ENCODE measurements around the gene CDRT4.

CDRT4 gene

GRCh38 chr17:15511142-15511541, 43.7 kb upstream of the CDRT4 start:
- TF ChIP-seq EZH2 (IDR thresholded peaks at IDR 0.05; ENCODE audit: borderline replicate concordance, low read depth, low read length, severe bottlenecking) (no peak), CTCF (IDR thresholded peaks at IDR 0.05; ENCODE audit: borderline replicate concordance, extremely low read depth, low read length, poor library complexity, severe bottlenecking) (no peak)
- Histone ChIP-seq H3K36me3 (ENCODE audit: insufficient read depth, low read length) (no peaks in the 10 kb centered on the region), H3K27me3 (ENCODE audit: insufficient read depth, low read length, poor library complexity) (no peaks in the 10 kb centered on the region), H2AFZ (ENCODE audit: low read depth, low read length) (no peak overlapping the region), H4K20me1 (ENCODE audit: insufficient read depth, low read length) (no peaks in the 10 kb centered on the region), H3K79me2 (ENCODE audit: insufficient read depth, low read length) (no peaks in the 10 kb centered on the region), H3K27ac (ENCODE audit: low read length) (no peak overlapping the region), H3K9me3 (ENCODE audit: insufficient read depth, low read length, severe bottlenecking) (no peaks in the 10 kb centered on the region), H3K4me3 (ENCODE audit: low read depth in 1 of 2, low read length in 2 of 2) (no peak overlapping the region), H3K4me2 (ENCODE audit: insufficient read depth, low read length) (no peak overlapping the region), H3K4me1 (ENCODE audit: insufficient read depth, low read length) (no peaks in the 10 kb centered on the region), H3K9ac (ENCODE audit: low read depth, low read length) (no peak overlapping the region)
- no peak for ATAC-seq (ENCODE audit: insufficient read depth, low read depth)
- no peak for DNase-seq

GRCh38 chr17:15510361-15510760, 42.9 kb upstream of the CDRT4 start:
- no peak for ATAC-seq (ENCODE audit: insufficient read depth, low read depth)
- Histone ChIP-seq H2AFZ (ENCODE audit: low read depth, low read length) (no peak overlapping the region), H3K27me3 (ENCODE audit: insufficient read depth, low read length, poor library complexity) (no peaks in the 10 kb centered on the region), H4K20me1 (ENCODE audit: insufficient read depth, low read length) (no peaks in the 10 kb centered on the region), H3K27ac (ENCODE audit: low read length) (no peak overlapping the region), H3K36me3 (ENCODE audit: insufficient read depth, low read length) (no peaks in the 10 kb centered on the region), H3K9me3 (ENCODE audit: insufficient read depth, low read length, severe bottlenecking) (no peaks in the 10 kb centered on the region), H3K4me2 (ENCODE audit: insufficient read depth, low read length) (no peak overlapping the region), H3K79me2 (ENCODE audit: insufficient read depth, low read length) (no peaks in the 10 kb centered on the region), H3K4me3 (ENCODE audit: low read depth in 1 of 2, low read length in 2 of 2) (no peak overlapping the region), H3K9ac (ENCODE audit: low read depth, low read length) (no peak overlapping the region), H3K4me1 (ENCODE audit: insufficient read depth, low read length) (no peaks in the 10 kb centered on the region)
- no peak for DNase-seq
- TF ChIP-seq CTCF (IDR thresholded peaks at IDR 0.05; ENCODE audit: borderline replicate concordance, extremely low read depth, low read length, poor library complexity, severe bottlenecking) (no peak), EZH2 (IDR thresholded peaks at IDR 0.05; ENCODE audit: borderline replicate concordance, low read depth, low read length, severe bottlenecking) (no peak)

GRCh38 chr17:15509095-15509494, 41.7 kb upstream of the CDRT4 start:
- ATAC-seq (ENCODE audit: insufficient read depth, low read depth): no peak
- H3K27me3 ChIP-seq (ENCODE audit: insufficient read depth, low read length, poor library complexity): no peaks in the 10 kb centered on the region
- no peak overlapping the region for H2AFZ ChIP-seq (ENCODE audit: low read depth, low read length)

More at GRCh38 chr17:15509095-15509494, 41.7 kb upstream of the CDRT4 start:
- no peaks in the 10 kb centered on the region for H3K36me3 ChIP-seq (ENCODE audit: insufficient read depth, low read length)
- DNase-seq: no peak
- H3K4me3 ChIP-seq (ENCODE audit: low read depth in 1 of 2, low read length in 2 of 2): no peak overlapping the region
- no peak overlapping the region for H3K4me2 ChIP-seq (ENCODE audit: insufficient read depth, low read length)
- no peaks in the 10 kb centered on the region for H3K4me1 ChIP-seq (ENCODE audit: insufficient read depth, low read length)
- H3K9me3 ChIP-seq (ENCODE audit: insufficient read depth, low read length, severe bottlenecking): no peaks in the 10 kb centered on the region
- no peak overlapping the region for H3K27ac ChIP-seq (ENCODE audit: low read length)
- no peaks in the 10 kb centered on the region for H3K79me2 ChIP-seq (ENCODE audit: insufficient read depth, low read length)
- TF ChIP-seq EZH2 (IDR thresholded peaks at IDR 0.05; ENCODE audit: borderline replicate concordance, low read depth, low read length, severe bottlenecking): no peak
- no peak for TF ChIP-seq CTCF (IDR thresholded peaks at IDR 0.05; ENCODE audit: borderline replicate concordance, extremely low read depth, low read length, poor library complexity, severe bottlenecking)
- no peaks in the 10 kb centered on the region for H4K20me1 ChIP-seq (ENCODE audit: insufficient read depth, low read length)
- H3K9ac ChIP-seq (ENCODE audit: low read depth, low read length): no peak overlapping the region

Data from DND-41 (cell line).